NCI-H69 (cell line): ENCODE measurements around the gene USP7.
"Not testable (repeated sequence)": the region's sequence is repeated elsewhere in the genome, so short reads cannot be mapped to it uniquely, and the experiment has no call there.

Source experiments
- DNase-seq: peaks from one replicate; lab custom pipeline; 2025; lab: John Stamatoyannopoulos, UW

USP7 gene

GRCh38 chr16:8972843-8973586 lies 9.3 kb upstream of the USP7 start:
- DNase-seq, result no peak

DNA sequence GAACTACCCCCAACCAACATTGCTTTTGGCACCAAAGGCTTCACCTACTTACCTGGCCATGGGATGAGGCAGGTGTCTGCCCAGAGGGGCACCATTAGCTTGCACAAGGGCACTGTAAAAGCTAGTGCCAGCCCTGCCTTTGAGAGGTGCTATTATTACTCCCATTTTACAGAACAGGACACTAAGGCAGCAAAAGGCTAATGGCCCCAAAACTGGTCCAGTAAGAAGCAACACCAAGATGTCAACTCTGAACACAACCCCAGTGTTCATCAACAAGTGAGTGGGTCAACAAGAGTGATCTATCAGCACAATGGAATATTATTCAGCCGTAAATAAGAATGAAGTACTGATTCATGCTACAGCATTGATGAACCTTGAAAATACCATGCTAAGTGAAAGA lies 7.7 kb upstream of the USP7 start:
- no peak for DNase-seq

DNA sequence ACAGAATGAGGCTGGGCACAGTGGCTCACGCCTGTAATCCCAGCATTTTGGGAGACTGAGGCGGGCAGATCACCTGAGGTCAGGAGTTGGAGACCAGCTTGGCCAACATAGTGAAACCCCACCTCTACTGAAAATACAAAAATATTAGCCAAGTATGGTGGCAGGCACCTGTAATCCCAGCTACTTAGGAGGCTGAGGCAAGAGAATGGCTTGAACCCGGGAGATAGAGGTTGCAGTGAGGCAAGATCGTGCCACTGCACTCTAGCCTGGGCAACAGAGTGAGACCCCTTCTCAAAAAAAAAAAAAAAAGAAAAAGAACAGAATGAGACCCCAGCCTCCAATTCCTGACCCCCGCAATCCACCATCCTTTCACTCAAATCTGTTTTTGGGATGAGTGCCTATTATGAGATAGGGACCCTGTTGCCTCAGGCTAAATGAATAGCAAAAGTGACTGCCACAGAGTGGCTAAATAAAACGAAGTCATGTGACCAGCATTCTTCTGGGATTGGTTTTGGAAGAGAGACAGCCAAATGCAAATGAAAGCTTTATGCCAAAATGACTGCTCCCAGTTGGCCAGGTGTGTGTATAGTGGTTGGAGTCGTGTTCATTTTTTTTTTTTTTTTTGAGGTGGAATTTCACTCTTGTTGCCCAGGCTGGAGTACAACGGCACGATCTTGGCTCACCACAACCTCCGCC lies 5.6 kb upstream of the USP7 start:
- peak; percentile 65 for DNase-seq

- DNase-seq, result not testable (repeated sequence)
Observed at GRCh38 chr16:8968054-8968453, 4.3 kb upstream of the USP7 start.

DNA sequence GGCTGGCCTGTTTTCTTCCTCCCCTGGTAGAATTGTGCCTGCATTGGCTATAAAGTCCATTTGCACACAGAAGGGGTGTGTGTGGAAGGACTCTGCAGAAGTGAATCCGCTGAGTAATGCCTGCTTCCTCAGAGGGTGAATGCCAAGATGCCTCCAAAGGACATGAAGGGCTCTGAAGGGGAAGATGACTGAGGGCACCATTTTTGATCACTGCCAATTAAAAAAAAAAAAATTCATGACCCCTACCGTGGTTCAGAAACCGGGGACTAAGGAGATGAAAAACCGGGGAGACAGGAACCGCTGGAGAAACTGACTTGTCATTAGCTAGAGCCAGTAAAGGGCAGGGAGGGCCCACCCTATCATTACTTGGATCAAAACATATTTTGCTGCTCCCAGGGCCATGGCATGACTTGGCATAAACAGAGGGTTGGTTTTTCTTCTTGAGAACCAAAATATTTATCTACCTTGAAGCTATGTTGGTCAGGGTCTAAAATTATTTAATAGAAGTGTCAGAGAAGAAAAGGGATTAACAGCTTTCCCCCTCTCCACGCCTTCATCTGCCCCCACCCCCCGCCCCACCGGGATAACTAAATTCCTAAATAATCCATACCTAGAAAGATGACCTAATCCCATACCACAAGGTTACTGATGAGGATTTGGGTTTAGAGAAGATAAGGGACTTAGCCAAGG lies 3.6 kb upstream of the USP7 start:
- no peak for DNase-seq

DNA sequence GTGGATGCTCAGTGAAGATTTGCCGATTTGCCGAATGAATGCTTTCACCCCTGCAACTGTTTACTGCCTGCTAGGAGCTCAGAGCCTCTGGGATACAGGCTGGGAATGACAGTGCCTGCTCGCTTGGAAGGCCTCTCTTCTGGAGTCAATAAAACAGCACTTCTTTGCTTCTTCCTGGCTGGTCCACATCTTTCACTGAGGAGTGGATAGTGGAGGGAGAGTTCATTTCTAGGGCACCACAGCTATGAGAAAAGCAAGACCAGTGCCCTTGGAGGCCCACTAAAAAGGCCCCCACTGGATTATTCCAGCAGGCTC lies 3.1 kb upstream of the USP7 start:
- no peak for DNase-seq

GRCh38 chr16:8964462-8964861 lies 756 bp upstream of the USP7 start:
- no peak for DNase-seq

DNA sequence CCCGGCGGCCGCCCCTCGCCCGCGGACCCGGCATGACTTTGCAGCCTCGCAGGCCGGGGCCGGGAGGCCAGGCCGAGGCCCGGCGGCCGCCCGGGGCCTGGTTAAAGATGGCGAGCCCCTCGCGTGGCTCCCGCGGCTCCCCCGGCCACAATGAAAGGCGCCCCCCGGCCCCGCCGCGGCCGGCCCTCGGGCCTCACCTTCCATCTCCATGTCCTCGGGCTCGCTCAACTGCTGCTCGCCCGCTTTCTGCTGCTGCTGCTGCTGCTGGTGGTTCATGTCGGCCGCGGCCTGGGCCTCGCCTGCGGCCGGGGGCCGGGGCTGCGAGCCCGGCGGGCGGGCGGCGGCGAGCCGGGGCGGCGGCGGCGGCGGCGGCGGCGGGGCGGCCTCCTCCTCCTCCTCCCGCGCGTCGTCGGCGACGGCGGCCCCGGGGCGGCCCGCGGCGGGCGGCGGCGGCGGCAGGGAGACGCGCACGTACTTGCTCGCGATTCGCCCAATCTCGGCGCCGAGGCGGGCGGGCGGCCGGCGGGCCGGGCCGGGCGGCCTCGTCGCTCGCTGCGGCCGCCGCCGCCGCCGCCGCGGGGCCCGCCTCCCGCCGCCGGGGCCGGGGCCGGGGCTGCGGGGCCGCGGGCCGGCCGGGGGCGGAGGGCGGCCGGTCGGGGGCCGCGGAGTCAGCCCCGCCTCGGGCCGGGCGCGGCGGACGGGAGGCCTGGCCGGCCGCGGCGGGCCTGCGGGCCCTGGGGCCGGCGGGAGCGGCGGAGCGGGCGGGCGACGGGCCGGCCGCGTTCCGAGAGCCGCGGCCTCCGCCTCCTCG lies 491 bp downstream of the USP7 start:
- DNase-seq, result peak; percentile 62

DNA sequence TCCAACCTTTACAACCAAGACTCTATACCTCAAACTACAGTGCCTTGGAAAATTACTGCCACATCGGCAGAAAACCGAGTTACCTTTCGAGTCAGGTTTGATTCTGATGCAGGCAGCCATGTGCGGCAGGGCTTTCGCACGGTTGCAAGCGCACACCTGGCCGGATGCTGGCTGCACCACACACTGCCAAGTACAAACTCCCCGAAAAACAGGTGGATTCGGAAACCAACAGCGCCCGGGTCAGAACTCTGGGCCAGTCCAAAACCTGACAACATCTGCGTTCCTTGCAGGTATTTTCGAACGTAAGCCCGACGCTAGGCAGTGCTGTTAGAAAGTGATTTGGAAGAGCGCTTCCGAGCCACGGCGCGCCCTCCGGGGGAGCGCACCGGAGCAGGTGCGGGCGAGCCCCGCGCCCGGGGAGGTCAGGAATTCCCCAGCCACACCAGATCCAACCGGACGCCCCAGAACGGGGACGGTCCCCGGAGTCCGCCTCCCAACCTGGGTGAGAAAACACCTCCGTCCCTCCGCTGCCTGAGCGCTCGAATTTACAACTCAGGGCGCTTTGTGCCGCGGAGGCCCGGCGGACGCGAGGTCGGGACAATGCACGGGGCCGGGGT lies 1.2 kb downstream of the USP7 start:
- peak; percentile 68 for DNase-seq

- peak; percentile 56 for DNase-seq
Observed at GRCh38 chr16:8961811-8962390, 1.8 kb downstream of the USP7 start.

DNA sequence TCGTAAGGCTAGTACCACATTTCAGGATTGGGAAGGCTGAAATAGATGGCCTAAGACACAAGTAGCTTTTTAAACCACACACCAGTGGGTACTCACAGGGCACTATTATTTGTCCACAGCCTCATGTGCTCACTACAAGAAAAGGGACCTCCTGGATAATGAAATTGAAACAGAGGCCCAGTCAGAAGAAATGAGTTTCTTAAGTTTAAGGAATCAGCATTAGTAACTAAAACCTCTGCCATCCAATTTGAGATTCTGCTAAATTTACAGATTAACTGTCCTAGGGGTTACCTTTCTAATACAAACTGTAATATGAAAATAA lies 3.0 kb downstream of the USP7 start:
- no peak for DNase-seq

- peak; percentile 70 for DNase-seq
Observed at GRCh38 chr16:8959921-8960787, 3.6 kb downstream of the USP7 start.

GRCh38 chr16:8958344-8959167 lies 5.2 kb downstream of the USP7 start:
- DNase-seq, result peak; percentile 40

DNA sequence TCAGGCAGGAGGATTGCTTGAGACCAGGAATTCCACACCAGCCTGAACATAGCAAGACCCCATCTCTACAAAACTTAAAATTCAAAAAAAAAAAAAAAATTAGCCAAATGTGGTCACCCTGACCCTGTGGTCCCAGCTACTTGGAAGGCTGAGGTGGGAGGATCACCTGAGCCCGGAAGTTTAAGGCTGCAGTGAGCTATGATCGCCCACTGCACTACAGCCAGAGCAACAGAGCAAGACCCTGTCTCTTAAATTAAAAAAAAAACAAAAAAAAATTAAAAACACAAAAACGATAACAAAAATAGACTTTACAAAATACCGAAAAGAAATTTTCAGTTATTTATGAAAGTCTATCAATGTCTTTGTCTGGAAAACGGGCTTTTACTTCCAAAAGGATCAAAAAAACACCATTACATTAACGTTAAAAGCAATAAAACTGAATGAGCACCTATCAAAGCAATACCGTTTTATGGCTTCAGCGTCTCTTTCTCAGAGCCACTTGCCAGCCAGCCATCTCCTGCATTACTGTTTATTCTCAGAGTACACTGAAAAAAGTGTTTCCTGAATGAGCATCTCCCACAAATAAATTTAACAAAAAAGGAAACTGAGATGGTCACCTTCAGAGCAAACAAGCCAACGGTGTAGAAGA lies 6.1 kb downstream of the USP7 start:
- DNase-seq, result no peak

GRCh38 chr16:8957063-8957397 lies 6.7 kb downstream of the USP7 start:
- DNase-seq, result no peak

- DNase-seq, result no peak
Observed at GRCh38 chr16:8956265-8957062, 7.2 kb downstream of the USP7 start.

DNA sequence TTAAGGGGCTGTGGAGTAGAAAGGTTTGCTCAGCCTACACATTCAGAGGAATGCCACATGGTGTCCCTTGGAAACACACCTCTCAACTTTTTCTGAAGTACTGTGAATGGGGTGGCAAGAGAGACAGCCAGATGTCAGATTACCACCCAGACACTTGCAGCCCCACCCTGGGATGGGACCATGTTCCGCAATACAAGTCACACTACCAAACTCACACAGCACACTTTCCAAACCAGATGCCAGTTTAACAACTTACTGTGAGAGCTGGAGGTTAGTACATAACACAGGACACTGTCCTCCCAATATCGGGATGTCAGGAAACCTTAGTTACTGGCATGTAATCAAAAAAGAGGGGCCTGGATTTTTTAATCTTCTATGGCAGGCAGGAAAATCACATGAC lies 7.9 kb downstream of the USP7 start:
- no peak for DNase-seq

- DNase-seq, result no peak
Observed at GRCh38 chr16:8953064-8953463, 10.6 kb downstream of the USP7 start.

GRCh38 chr16:8952281-8952751 lies 11.4 kb downstream of the USP7 start:
- DNase-seq, result no peak
